HG02970 (cell line): ENCODE data around the gene ANXA9.
A peak's percentile ranks its signal among the peaks of the same experiment; 100 is the strongest.

Source experiments
- ATAC-seq: cut with Tn5 transposase; IDR thresholded peaks from one replicate; pipeline ENCODE4 v1.9.1; 2021; ENCODE audit warnings: mild to moderate bottlenecking, moderate library complexity, moderate number of reproducible peaks; ENCODE audit not compliant: unreplicated experiment, low FRiP score

Gene ANXA9

GRCh38 chr1:151001602-151002001 lies 19.5 kb downstream of the ANXA9 start:
- ATAC-seq, result no peak

- no peak for ATAC-seq
Observed at GRCh38 chr1:151002051-151002450, 20.0 kb downstream of the ANXA9 start.

GRCh38 chr1:151002611-151003010 lies 20.5 kb downstream of the ANXA9 start:
- ATAC-seq, result no peak

GRCh38 chr1:151003180-151003579 lies 21.1 kb downstream of the ANXA9 start:
- no peak for ATAC-seq

GRCh38 chr1:151005729-151006319 lies 23.7 kb downstream of the ANXA9 start:
- no peak for ATAC-seq

- ATAC-seq, result no peak
Observed at GRCh38 chr1:151006327-151007052, 24.4 kb downstream of the ANXA9 start, which contains the start of gene MINDY1. Gene MINDY1, minus strand, starts transcription at chr1:151006902. Its CDS starts 4,285 bp downstream, at chr1:151002617.

GRCh38 chr1:151007853-151008243 lies 25.8 kb downstream of the ANXA9 start:
- ATAC-seq, result no peak

GRCh38 chr1:151008244-151009205 lies 26.4 kb downstream of the ANXA9 start, which contains the start of gene PRUNE1:
Gene PRUNE1, plus strand, starts transcription at chr1:151008449. Its CDS starts 184 bp downstream, at chr1:151008633.
- ATAC-seq, result peak; percentile 85

- ATAC-seq, result no peak
Observed at GRCh38 chr1:151009206-151009587, 27.1 kb downstream of the ANXA9 start.

GRCh38 chr1:151009674-151010345 lies 27.7 kb downstream of the ANXA9 start:
- no peak for ATAC-seq

- ATAC-seq, result no peak
Observed at GRCh38 chr1:151010346-151010726, 28.2 kb downstream of the ANXA9 start.

GRCh38 chr1:151011154-151011850 lies 29.2 kb downstream of the ANXA9 start:
- no peak for ATAC-seq

GRCh38 chr1:151012684-151013471 lies 30.8 kb downstream of the ANXA9 start:
- no peak for ATAC-seq

GRCh38 chr1:151013518-151013917 lies 31.4 kb downstream of the ANXA9 start:
- ATAC-seq, result no peak

GRCh38 chr1:151024540-151025146 lies 42.6 kb downstream of the ANXA9 start:
- no peak for ATAC-seq

- ATAC-seq, result no peak
Observed at GRCh38 chr1:151026460-151026859, 44.4 kb downstream of the ANXA9 start.

GRCh38 chr1:151032164-151032563 lies 50.1 kb downstream of the ANXA9 start:
- ATAC-seq, result no peak

GRCh38 chr1:151035167-151035566 lies 53.1 kb downstream of the ANXA9 start:
- no peak for ATAC-seq

- no peak for ATAC-seq
Observed at GRCh38 chr1:151036356-151036755, 54.3 kb downstream of the ANXA9 start, which contains the start of gene BNIPL. Gene BNIPL, plus strand, starts transcription at chr1:151036586. Its CDS starts 140 bp downstream, at chr1:151036726.
